ENCODE results near the gene C2CD4A. TPM values are rescaled to one million over a fixed set of nuclear protein-coding genes. Genes with fewer than 3 reads are reported as not detected.

Gene C2CD4A
- total RNA-seq, 1 donor from 2014 or later = 0.35 TPM

DNA sequence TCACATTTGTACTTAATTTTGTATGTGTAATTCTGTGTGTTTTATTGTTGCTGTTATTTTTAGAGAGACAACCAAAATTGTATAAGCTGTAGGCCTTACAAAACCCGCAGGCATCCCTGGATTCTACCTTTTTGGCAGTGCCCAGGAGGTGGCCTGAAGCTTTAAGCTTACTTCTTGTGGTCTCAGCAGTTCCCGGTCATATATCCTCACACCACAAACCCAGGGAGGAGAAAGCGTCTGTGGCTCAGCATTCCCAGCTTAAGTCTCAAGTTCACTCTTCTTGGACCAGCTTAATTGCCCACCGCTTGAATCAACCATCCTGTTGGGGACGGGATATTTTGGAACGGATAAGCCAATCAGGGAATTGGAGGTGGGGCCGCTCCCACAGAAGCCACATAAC lies 36.7 kb downstream of the C2CD4A start:
- TF ChIP-seq, protein P1, sequence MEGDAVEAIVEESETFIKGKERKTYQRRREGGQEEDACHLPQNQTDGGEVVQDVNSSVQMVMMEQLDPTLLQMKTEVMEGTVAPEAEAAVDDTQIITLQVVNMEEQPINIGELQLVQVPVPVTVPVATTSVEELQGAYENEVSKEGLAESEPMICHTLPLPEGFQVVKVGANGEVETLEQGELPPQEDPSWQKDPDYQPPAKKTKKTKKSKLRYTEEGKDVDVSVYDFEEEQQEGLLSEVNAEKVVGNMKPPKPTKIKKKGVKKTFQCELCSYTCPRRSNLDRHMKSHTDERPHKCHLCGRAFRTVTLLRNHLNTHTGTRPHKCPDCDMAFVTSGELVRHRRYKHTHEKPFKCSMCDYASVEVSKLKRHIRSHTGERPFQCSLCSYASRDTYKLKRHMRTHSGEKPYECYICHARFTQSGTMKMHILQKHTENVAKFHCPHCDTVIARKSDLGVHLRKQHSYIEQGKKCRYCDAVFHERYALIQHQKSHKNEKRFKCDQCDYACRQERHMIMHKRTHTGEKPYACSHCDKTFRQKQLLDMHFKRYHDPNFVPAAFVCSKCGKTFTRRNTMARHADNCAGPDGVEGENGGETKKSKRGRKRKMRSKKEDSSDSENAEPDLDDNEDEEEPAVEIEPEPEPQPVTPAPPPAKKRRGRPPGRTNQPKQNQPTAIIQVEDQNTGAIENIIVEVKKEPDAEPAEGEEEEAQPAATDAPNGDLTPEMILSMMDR (conservative IDR thresholded peaks at IDR 0.05; ENCODE audit: low read depth, low read length) = no peak
- DNase-seq (ENCODE audit: low read depth) = no peak
- H3K4me3 ChIP-seq (ENCODE audit: low read depth, low read length) = no peak overlapping the region

DNA sequence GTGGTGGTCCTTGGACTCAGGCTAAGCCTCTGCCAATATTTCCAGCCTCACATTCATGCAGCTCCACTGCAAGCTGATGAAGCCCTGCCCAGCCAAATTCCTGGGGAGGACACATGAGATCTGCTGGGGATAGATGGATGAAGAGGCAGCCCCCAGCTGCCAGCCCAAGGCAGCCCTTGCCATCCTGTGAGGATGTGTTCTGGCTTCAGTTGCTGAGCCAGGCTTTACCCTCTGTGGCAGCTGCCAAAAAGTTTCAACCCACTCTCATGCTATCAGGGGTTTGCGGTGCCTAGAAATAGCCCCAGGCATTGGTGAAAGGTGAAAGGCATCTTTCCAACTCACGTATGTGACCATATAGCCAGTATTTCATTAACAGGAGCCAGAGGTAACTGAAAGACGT lies 37.6 kb downstream of the C2CD4A start:
- no peak for DNase-seq (ENCODE audit: low read depth)
- TF ChIP-seq, protein P1 (conservative IDR thresholded peaks at IDR 0.05; ENCODE audit: low read depth, low read length) = no peak
- no peak overlapping the region for H3K4me3 ChIP-seq (ENCODE audit: low read depth, low read length)

DNA sequence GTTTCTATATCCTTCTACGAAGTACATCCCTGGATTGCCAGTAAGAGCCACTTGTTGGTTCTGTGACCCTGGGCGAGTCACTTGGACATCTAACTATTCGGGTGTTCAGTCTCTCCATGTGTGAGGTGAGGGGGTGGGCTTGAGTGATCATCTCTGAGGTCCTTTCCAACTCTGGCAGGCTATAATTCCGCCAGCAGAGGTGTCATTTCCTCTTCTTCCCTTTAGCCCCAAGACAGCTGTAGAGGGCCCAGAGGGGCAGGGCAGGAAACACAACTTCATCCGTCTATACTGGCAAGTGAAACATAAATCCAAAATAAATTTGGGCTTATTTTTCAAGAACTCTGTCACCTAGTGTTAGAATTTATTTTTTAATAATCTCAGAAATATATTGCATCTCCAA lies 38.1 kb downstream of the C2CD4A start:
- H3K4me3 ChIP-seq (ENCODE audit: low read depth, low read length) = no peak overlapping the region
- TF ChIP-seq, protein P1 (conservative IDR thresholded peaks at IDR 0.05; ENCODE audit: low read depth, low read length) = no peak
- no peak for DNase-seq (ENCODE audit: low read depth)

DNA sequence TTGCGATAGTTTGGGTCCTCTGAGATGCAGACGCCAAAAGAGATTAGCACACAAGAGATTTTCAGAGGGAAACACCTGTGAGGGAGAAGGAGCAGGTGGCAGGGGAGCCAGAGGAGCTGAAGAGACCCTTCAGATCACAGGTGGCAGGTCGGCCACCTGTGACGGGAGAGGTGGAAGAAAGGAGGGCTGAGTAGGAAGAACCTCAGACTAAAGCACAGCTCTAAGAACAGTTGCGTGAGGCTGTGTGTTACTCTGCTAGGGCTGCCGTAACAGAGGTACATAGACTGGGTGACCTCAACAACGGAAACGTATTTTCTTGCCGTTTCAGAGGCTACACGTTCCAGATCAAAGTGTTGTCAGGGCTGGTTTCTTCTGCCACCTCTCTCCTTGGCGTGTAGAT lies 38.5 kb downstream of the C2CD4A start:
- no peak for DNase-seq (ENCODE audit: low read depth)
- TF ChIP-seq, protein P1 (conservative IDR thresholded peaks at IDR 0.05; ENCODE audit: low read depth, low read length) = no peak
- no peak overlapping the region for H3K4me3 ChIP-seq (ENCODE audit: low read depth, low read length)

DNA sequence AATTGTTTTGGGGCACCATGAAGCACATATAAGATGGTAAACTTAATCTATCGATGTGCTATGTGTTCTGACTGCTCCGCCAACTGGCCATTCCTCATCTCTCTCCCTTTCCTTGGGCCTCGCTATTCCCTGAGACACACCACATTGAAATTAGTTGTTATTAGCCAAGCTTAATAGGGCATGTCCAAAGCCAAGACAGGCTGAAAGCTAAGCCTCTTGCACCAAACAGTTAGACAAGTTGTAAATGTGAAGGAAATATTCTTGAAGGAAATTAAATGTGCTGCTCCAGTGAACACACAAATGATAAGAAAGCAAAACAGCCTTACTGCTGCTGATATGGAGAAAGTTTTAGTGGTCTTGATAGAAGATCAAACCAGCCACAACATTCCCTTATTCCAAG lies 39.3 kb downstream of the C2CD4A start:
- no peak overlapping the region for H3K4me3 ChIP-seq (ENCODE audit: low read depth, low read length)
- DNase-seq (ENCODE audit: low read depth) = no peak

DNA sequence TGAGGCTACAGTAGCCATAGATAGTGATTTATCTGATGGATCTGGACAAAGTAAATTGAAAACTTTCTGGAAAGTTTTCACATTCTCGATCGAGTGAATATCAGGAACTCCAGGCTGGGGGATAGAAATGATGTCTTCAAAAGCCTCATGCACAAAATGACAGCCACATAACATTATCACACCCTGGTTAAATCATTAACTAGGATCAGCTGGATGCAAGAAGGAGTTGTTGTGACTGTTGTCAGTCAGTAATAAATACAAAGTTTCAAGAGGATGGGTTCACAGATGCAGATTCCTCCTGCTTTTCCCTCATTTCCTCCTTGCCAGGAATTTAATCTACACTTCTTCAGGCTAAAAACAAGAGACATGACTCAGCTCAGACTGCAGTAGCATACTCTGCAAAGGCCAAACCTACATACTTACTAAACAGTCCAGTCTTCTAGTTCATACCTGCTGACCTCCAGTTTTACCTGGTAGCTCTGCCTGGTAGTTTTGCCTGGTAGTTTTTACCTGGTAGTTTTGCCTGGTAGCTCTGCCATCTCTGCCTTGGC lies 40.9 kb downstream of the C2CD4A start:
- H3K4me3 ChIP-seq (ENCODE audit: low read depth, low read length) = no peak overlapping the region
- DNase-seq (ENCODE audit: low read depth) = no peak
- TF ChIP-seq, protein P1 (conservative IDR thresholded peaks at IDR 0.05; ENCODE audit: low read depth, low read length) = no peak

More for the DNA sequence above, 39.3 kb downstream of the C2CD4A start:
- TF ChIP-seq, protein P1 (conservative IDR thresholded peaks at IDR 0.05; ENCODE audit: low read depth, low read length) = no peak

DNA sequence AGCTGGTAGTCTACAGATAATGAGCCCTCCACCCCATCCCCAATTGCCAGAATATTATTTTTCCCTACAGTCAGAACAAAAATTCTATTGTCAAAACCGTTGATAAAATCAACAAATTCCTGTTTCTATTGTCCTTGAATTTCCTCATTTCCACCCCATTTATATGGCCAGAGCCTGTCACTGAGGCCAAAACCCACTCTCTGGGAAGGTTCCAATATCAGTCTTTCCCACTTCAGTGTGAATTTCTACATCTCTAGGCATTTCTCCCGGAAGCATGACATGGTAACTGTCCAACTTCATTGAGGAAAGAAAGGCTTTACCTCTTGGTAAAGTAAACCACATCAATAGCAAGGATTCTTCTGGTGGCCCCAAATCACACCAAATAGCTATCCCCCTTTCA lies 41.6 kb downstream of the C2CD4A start:
- TF ChIP-seq, protein P1 (conservative IDR thresholded peaks at IDR 0.05; ENCODE audit: low read depth, low read length) = no peak
- DNase-seq (ENCODE audit: low read depth) = no peak
- H3K4me3 ChIP-seq (ENCODE audit: low read depth, low read length) = no peak overlapping the region

Measured in epithelial cell of proximal tubule (primary cell).